Subcutaneous abdominal adipose tissue (tissue), 5 donors: Measurements from ENCODE around the gene SH3RF3.

ENCODE experiments used
- H3K27ac ChIP-seq: one replicate; pipeline ENCODE4 v1.7.0; 2013; ENCODE audit warnings: low read depth, mild to moderate bottlenecking, inconsistent platforms, low read length, moderate library complexity
- H3K27me3 ChIP-seq, 5 donors: one replicate each; pipeline ENCODE4 v1.7.0; 2013; ENCODE audit warnings: low read length in 5 of 5, inconsistent platforms in 1 of 5; ENCODE audit not compliant: control insufficient read depth in 5 of 5, insufficient read depth in 4 of 5
- H3K36me3 ChIP-seq, 5 donors: one replicate each; pipeline ENCODE4 v1.7.0; 2013; ENCODE audit warnings: low read length in 5 of 5; ENCODE audit not compliant: control insufficient read depth in 5 of 5, insufficient read depth in 5 of 5
- H3K4me1 ChIP-seq, 5 donors: one replicate each; pipeline ENCODE4 v1.7.0; 2013; ENCODE audit warnings: low read length in 5 of 5, mild to moderate bottlenecking in 3 of 5, moderate library complexity in 1 of 5; ENCODE audit not compliant: control insufficient read depth in 5 of 5, insufficient read depth in 5 of 5
- H3K4me3 ChIP-seq, 5 donors: one replicate each; pipeline ENCODE4 v1.7.0; 2013; ENCODE audit warnings: low read length in 5 of 5, low read depth in 1 of 5
- H3K9ac ChIP-seq, 5 donors: one replicate each; pipeline ENCODE4 v1.7.0; 2013; ENCODE audit warnings: low read length in 5 of 5, mild to moderate bottlenecking in 4 of 5, moderate library complexity in 3 of 5
- H3K9me3 ChIP-seq, 5 donors: one replicate each; pipeline ENCODE4 v1.7.0; 2013; ENCODE audit warnings: low read length in 5 of 5; ENCODE audit not compliant: control insufficient read depth in 5 of 5
- donor health status: healthy.
- donor health status: healthy.
- donor health status: healthy.
- donor health status: healthy.
- donor health status: healthy.

Gene SH3RF3

DNA sequence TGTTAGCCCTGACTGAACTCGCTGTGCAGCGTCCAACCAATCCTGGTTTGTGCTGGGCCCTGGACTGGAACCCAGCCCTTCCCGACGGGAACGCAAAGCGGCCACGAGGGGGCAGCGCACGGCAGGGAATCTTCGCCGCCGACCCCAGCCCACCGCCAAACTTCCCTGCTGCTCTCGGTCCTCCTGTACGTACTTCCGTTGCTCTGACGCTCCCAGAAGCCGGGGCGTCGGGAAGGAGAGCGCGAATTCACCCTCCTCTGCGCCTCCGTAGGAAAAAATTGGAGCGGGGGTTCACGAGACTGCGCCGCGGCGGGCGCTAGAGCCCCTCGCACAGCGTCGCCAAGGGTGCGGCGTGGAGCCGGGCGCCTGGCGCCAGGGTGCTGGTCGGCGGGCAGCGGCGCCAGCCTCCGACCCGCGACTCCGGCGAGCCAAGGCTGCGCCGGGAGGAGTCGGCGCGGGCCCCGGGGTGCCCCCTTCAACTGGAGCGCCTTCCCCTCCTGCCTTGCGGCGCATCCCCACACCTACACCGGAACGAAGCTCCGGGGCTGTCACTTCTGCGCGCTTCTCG lies 873 bp upstream of the SH3RF3 start:
- Histone ChIP-seq H3K36me3 (no peaks in the 10 kb centered on the region), H3K4me3 (peak overlapping the region; percentile 73 to 90 (median 79)), H3K9ac (peak overlapping the region in 4 of 5 donors; percentile 52 to 77 (median 71)), H3K4me1 (peaks cover 6 to 38% (median 30%) of the 10 kb centered on the region in 5 donors), H3K27ac (peak overlapping the region; percentile 23), H3K9me3 (no peaks in the 10 kb centered on the region), H3K27me3 (no peaks in the 10 kb centered on the region)

DNA sequence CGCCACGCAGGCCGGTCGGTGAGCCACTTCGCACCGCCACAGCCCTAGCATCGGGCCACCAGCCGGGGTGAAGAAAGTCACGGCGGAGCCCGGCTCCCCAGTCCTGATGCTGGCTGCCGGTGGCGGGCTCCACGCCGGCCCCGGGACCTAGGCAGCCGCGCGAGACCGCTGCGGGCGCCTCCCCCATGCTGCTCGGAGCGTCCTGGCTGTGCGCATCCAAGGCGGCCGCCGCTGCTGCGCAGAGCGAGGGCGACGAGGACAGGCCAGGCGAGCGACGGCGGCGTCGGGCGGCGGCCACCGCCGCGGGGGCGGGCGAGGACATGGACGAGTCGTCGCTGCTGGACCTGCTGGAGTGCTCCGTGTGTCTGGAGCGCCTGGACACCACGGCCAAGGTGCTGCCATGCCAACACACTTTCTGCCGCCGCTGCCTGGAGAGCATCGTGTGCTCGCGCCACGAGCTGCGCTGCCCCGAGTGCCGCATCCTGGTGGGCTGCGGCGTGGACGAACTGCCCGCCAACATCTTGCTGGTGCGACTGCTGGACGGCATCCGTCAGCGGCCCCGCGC lies 433 bp downstream of the SH3RF3 start:
- Histone ChIP-seq H3K4me3 (peak overlapping the region in 4 of 5 donors; percentile 78 to 90 (median 82)), H3K9me3 (no peaks in the 10 kb centered on the region), H3K4me1 (peaks cover 6 to 38% (median 30%) of the 10 kb centered on the region in 5 donors), H3K27me3 (no peaks in the 10 kb centered on the region), H3K9ac (peak overlapping the region in 2 of 5 donors; percentile 43 to 52), H3K36me3 (no peaks in the 10 kb centered on the region), H3K27ac (no peak overlapping the region)

DNA sequence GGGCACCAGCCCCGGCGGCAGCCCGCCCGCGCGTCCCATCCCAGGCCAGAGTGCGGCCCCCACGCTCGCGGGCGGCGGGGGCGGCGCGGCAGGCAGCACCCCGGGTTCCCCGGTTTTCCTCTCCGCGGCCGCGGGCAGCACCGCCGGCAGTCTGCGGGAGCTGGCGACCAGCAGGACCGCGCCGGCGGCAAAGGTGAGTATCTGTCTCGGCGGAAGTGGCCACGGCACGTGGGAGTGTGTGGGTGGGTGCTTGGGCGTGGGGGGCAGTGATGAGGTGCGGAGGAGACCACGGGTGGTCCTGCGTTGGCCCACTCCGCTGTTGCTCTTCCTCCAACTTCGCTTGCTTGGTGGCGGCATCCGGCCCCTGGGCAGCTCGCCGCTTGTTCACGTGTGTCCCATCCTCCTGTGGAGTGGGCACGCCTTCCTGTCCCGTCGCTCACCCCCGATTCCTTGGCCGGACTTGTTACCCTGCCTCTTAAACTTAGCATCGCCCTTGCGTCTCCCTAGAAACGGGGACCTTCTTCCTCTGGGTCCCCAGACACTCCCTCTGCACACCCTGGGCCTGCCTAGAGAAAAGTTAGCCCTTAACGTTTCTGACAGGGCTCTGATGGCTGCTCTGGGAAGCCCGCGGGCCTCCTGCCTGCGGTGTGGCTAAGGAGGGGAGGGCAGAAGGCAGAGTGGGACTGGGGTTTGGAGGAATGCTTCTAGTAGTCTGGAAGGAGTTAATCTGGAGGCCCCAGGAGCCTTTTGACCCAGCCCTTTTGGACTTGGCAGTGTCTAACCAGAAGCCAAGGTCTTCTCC lies 1.1 kb downstream of the SH3RF3 start:
- no peaks in the 10 kb centered on the region for H3K27me3 ChIP-seq
- peak overlapping the region in 4 of 5 donors; percentile 8 to 70 (median 54) for H3K9ac ChIP-seq
- no peaks in the 10 kb centered on the region for H3K36me3 ChIP-seq
- peak overlapping the region; percentile 30 for H3K27ac ChIP-seq
- no peaks in the 10 kb centered on the region for H3K9me3 ChIP-seq
- H3K4me3 ChIP-seq: peak overlapping the region; percentile 64 to 90 (median 79)
- H3K4me1 ChIP-seq: peaks cover 6 to 40% (median 30%) of the 10 kb centered on the region in 5 donors

DNA sequence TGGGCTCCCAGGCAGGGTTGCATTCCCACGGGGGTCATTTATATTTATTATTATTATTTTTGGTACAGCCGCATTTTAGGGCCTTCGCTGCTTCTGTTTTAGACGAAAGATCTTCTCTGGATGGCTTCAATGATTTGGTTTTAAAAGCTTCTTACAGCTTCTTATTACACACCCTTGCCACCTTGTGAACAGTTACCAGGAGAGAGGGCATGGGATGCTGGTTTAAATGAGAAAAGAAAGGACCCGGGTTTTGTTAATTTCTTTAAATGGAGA lies 1.7 kb downstream of the SH3RF3 start:
- Histone ChIP-seq H3K27ac (peak overlapping the region; percentile 30), H3K9me3 (no peaks in the 10 kb centered on the region), H3K36me3 (no peaks in the 10 kb centered on the region), H3K4me3 (peak overlapping the region; percentile 64 to 90 (median 79)), H3K4me1 (peaks cover 6 to 41% (median 32%) of the 10 kb centered on the region in 5 donors), H3K27me3 (no peaks in the 10 kb centered on the region), H3K9ac (peak overlapping the region in 3 of 5 donors; percentile 8 to 70 (median 64))

DNA sequence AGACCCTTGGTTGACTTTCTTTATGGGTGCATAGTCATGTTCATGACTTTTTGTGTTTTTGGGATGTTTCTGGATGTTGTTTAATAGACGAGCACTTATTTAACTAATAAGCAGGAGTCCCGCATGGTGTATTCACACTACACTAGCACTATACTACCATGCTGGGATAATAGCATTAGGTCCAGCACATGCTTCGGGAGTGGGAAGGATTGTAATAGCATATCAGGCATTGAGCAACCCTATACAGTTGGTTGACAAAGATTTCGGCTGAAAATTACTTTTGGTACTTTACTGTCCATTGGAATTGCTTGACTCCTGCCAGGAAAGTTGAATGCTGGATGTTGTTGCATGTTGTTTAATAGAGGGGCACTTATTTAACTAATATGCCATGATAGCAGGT lies 2.8 kb downstream of the SH3RF3 start:
- H3K4me1 ChIP-seq: peaks cover 6 to 44% (median 33%) of the 10 kb centered on the region in 5 donors
- H3K36me3 ChIP-seq: no peaks in the 10 kb centered on the region
- no peaks in the 10 kb centered on the region for H3K27me3 ChIP-seq
- H3K9me3 ChIP-seq: no peaks in the 10 kb centered on the region
- H3K4me3 ChIP-seq: no peak overlapping the region
- H3K27ac ChIP-seq: no peak overlapping the region
- H3K9ac ChIP-seq: no peak overlapping the region

DNA sequence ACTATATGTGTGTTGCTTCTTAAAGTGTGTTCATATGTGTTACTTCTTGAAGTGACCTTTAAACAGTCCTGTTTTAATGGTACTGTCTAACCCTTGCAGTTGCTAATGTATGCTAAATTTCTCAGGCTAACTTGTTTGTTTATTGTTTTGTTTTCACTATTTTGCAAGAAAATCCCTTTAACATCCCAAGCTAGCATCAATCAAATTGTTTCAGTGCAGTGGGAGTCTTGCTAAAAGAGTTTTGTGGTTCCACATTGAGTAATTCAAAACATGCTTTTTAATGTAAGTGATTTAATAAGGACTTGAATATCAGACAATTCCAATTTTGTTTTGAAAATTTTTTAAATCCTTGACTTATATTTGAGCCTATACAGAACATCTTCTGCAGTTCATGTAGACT lies 3.6 kb downstream of the SH3RF3 start:
- H3K9ac ChIP-seq: no peak overlapping the region
- H3K9me3 ChIP-seq: no peaks in the 10 kb centered on the region
- H3K36me3 ChIP-seq: no peaks in the 10 kb centered on the region
- H3K4me1 ChIP-seq: peaks cover 6 to 42% (median 33%) of the 10 kb centered on the region in 5 donors
- H3K27ac ChIP-seq: no peak overlapping the region
- H3K4me3 ChIP-seq: no peak overlapping the region
- no peaks in the 10 kb centered on the region for H3K27me3 ChIP-seq

DNA sequence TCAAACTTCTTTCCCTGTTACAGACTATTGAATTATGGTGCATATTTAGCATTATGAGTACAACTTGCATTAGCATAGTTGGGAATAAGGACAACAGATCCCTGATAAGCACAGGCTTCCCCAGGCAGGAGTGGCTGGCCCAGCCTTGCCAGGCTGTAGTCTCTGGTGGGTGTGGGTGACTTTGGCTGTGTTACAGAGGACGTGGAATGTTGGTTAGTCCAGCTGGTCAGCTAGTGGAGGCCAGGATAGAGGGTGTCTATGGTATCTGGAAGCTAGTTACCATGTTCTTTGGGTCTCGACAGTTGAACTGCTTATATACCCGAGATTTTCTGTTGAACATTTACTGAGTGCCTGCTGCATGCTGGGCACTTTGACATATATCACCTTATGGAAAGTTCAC lies 4.7 kb downstream of the SH3RF3 start:
- Histone ChIP-seq H3K9ac (no peak overlapping the region), H3K9me3 (no peaks in the 10 kb centered on the region), H3K4me3 (no peak overlapping the region), H3K27ac (no peak overlapping the region), H3K36me3 (no peaks in the 10 kb centered on the region), H3K27me3 (no peaks in the 10 kb centered on the region), H3K4me1 (peaks cover 6 to 37% (median 27%) of the 10 kb centered on the region in 5 donors)

DNA sequence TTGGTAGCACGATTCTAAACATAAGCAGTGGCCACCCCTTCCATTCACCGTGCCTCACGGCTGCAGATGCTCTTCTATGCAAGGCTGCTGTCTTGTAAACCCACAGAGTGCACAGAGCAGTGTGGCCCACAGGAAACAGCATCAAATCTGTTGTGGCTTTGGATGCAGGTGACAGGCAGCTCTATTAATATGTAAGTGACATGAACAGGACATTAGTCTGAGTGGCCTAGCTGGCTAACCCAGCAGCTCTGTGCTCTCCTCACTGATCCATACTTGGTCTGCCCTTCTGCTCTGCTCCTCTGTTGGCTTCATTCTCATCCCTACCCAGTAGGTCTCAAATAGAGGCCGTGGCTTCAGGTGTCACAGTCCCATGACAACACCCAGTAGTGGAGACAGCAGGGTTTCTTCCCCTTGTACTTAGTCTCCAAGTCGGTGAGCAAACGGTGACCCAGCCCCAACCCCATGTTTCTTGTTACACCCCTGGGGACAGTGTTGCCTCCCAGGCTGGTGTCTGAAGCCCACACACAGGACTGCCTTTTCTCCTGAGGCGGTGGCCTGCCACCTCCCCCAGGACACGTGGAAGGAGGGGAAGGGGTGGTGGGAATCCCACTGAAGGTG lies 5.8 kb downstream of the SH3RF3 start:
- Histone ChIP-seq H3K27ac (no peak overlapping the region), H3K9me3 (no peaks in the 10 kb centered on the region), H3K9ac (no peak overlapping the region), H3K4me3 (no peak overlapping the region), H3K36me3 (no peaks in the 10 kb centered on the region), H3K27me3 (no peaks in the 10 kb centered on the region), H3K4me1 (peaks cover 6 to 33% (median 19%) of the 10 kb centered on the region in 5 donors)

DNA sequence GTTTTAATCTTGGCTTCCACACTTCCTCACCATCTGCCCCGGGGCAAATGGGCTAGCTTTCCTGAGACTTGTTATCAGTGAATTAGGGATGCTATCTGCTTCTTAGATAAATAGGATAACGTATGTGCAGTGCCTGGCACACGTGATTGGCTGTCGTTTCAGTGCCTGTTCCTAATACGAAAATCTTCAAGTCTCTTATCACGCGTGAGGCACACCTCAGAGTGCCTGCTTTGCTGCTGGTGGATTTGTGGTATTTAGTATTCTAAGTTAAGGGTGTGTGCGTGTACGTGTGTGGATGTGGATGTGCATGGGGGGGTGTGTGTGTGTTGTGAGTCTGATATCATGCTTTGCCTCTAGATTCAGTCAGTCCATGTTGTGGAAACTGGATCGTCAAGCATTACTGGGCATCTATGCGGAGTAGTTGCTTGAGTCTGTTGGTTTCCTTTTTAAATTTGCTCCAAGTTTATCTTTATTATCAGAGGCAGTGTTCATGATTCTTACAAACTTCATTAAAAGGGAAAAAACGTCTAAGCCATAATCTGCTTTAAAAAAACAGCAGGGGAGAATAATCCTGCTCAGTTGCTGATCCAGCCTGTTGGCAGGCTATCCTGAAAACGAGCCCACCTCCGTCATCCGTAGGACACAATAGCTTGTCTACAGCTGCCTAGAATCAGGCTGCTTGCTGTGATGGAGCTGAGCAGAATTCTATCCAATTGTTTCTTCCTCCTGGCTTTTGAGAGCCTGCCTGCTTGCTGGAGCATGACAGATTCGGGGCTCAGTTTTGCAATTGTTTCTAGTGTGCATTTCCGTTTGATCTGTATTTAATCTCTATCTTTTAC lies 6.6 kb downstream of the SH3RF3 start:
- no peak overlapping the region for H3K9ac ChIP-seq

More for the DNA sequence above, 6.6 kb downstream of the SH3RF3 start:
- Histone ChIP-seq H3K36me3 (no peaks in the 10 kb centered on the region), H3K4me1 (peaks cover 2 to 26% (median 12%) of the 10 kb centered on the region in 5 donors), H3K4me3 (no peak overlapping the region), H3K27ac (no peak overlapping the region), H3K9me3 (no peaks in the 10 kb centered on the region), H3K27me3 (no peaks in the 10 kb centered on the region)
